ENCODE data around the gene NLN. TPM values are rescaled to one million over a fixed set of nuclear protein-coding genes. Genes with fewer than 3 reads are reported as not detected.

NLN gene
- total and polyA plus RNA-seq, 2 experiments from 2014 or later: 16.4 to 24.3 TPM

DNA sequence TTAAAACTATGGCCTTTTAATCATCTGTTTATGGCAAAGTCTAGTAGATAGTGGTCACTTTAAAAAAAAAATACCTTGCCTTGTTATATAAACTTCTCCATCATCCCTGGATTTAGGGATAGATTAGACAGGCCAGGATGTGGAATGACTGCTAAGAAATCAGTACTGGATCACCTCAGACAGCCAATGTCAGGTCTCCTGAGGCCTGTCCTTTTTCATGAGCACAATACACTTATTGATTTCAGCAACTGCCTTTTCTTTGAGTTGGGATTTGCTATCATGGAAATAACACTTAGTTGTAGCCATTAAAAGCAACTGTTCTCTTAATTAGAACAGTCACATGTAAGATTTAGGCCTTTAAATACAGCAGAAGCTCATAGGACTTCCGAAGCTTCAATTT lies 77.9 kb downstream of the NLN start:
- H3K4me1 ChIP-seq (ENCODE audit: insufficient read depth): no peaks in the 10 kb centered on the region
- H3K27me3 ChIP-seq: no peaks in the 10 kb centered on the region
- TF ChIP-seq, protein P1, sequence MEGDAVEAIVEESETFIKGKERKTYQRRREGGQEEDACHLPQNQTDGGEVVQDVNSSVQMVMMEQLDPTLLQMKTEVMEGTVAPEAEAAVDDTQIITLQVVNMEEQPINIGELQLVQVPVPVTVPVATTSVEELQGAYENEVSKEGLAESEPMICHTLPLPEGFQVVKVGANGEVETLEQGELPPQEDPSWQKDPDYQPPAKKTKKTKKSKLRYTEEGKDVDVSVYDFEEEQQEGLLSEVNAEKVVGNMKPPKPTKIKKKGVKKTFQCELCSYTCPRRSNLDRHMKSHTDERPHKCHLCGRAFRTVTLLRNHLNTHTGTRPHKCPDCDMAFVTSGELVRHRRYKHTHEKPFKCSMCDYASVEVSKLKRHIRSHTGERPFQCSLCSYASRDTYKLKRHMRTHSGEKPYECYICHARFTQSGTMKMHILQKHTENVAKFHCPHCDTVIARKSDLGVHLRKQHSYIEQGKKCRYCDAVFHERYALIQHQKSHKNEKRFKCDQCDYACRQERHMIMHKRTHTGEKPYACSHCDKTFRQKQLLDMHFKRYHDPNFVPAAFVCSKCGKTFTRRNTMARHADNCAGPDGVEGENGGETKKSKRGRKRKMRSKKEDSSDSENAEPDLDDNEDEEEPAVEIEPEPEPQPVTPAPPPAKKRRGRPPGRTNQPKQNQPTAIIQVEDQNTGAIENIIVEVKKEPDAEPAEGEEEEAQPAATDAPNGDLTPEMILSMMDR (IDR thresholded peaks at IDR 0.05; ENCODE audit: poor library complexity): no peak
- no peak for TF ChIP-seq EZH2 (IDR thresholded peaks at IDR 0.05; ENCODE audit: borderline replicate concordance)
- no peak for TF ChIP-seq EZH2phosphoT487 (IDR thresholded peaks at IDR 0.05; ENCODE audit: low read depth, severe bottlenecking, unreplicated experiment)
- no peak overlapping the region for H2AFZ ChIP-seq
- no peaks in the 10 kb centered on the region for H3K9me2 ChIP-seq (replicated peaks; ENCODE audit: insufficient read depth)
- H3K9me3 ChIP-seq (ENCODE audit: low read depth): no peaks in the 10 kb centered on the region
- no peak overlapping the region for H3K27ac ChIP-seq
- H4K20me1 ChIP-seq (ENCODE audit: insufficient read depth, poor library complexity, severe bottlenecking): no peaks in the 10 kb centered on the region
- no peak overlapping the region for H3K4me3 ChIP-seq
- H3K4me2 ChIP-seq: no peak overlapping the region
- WGBS (ENCODE audit: low lambda C conversion rate, missing lambda C conversion rate): 88% methylated on average over 1 of the region's 1 CpG
- no peaks in the 10 kb centered on the region for H3K79me2 ChIP-seq
- no peak for DNase-seq (ENCODE audit: low spot score)
- H3K36me3 ChIP-seq (replicated peaks; ENCODE audit: insufficient read depth, low read depth): no peaks in the 10 kb centered on the region

GRCh38 chr5:65800775-65801174 lies 78.8 kb downstream of the NLN start:
- H3K4me3 ChIP-seq: no peak overlapping the region
- DNase-seq (ENCODE audit: low spot score): no peak
- no peaks in the 10 kb centered on the region for H3K9me3 ChIP-seq (ENCODE audit: low read depth)

DNA sequence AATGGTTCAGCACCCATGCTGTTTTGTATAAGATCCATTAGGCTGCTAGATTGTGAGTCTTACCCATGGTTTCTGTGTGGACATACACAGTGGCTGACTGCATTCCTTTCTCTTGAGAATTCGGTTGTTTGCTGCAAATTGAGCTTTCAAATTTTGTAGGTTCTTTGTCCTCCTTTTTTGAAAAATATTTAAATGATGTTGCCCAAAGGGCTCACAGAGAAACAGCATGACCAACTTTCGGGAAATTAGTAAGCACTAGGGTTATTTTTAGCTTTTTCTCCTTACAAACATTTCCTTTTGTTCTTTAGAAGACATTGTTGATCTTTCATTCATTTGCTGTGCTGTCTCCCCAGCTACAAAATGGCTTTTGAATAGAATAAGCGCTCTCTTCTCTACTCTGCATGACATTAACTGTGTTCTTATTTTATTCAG lies 79.4 kb downstream of the NLN start:
- no peaks in the 10 kb centered on the region for H3K4me1 ChIP-seq (ENCODE audit: insufficient read depth)
- H3K79me2 ChIP-seq: no peaks in the 10 kb centered on the region
- H3K4me3 ChIP-seq: no peak overlapping the region
- TF ChIP-seq, protein P1 (IDR thresholded peaks at IDR 0.05; ENCODE audit: poor library complexity): no peak
- no peak for TF ChIP-seq EZH2phosphoT487 (IDR thresholded peaks at IDR 0.05; ENCODE audit: low read depth, severe bottlenecking, unreplicated experiment)
- no peak for TF ChIP-seq EZH2 (IDR thresholded peaks at IDR 0.05; ENCODE audit: borderline replicate concordance)
- H4K20me1 ChIP-seq (ENCODE audit: insufficient read depth, poor library complexity, severe bottlenecking): no peaks in the 10 kb centered on the region
- no peaks in the 10 kb centered on the region for H3K9me3 ChIP-seq (ENCODE audit: low read depth)
- WGBS (ENCODE audit: low lambda C conversion rate, missing lambda C conversion rate): 91% methylated on average over 3 of the region's 3 CpGs
- H2AFZ ChIP-seq: no peak overlapping the region
- H3K9me2 ChIP-seq (replicated peaks; ENCODE audit: insufficient read depth): no peaks in the 10 kb centered on the region
- DNase-seq (ENCODE audit: low spot score): no peak
- no peak overlapping the region for H3K27ac ChIP-seq
- H3K27me3 ChIP-seq: no peaks in the 10 kb centered on the region
- H3K36me3 ChIP-seq (replicated peaks; ENCODE audit: insufficient read depth, low read depth): no peaks in the 10 kb centered on the region
- no peak overlapping the region for H3K4me2 ChIP-seq

More at GRCh38 chr5:65800775-65801174, 78.8 kb downstream of the NLN start:
- Histone ChIP-seq H3K27me3 (no peaks in the 10 kb centered on the region), H3K27ac (no peak overlapping the region), H3K36me3 (replicated peaks; ENCODE audit: insufficient read depth, low read depth) (no peaks in the 10 kb centered on the region), H3K79me2 (no peaks in the 10 kb centered on the region), H3K4me2 (no peak overlapping the region), H4K20me1 (ENCODE audit: insufficient read depth, poor library complexity, severe bottlenecking) (no peaks in the 10 kb centered on the region), H3K9me2 (replicated peaks; ENCODE audit: insufficient read depth) (no peaks in the 10 kb centered on the region), H2AFZ (no peak overlapping the region), H3K4me1 (ENCODE audit: insufficient read depth) (no peaks in the 10 kb centered on the region)
- no peak for TF ChIP-seq EZH2phosphoT487 (IDR thresholded peaks at IDR 0.05; ENCODE audit: low read depth, severe bottlenecking, unreplicated experiment)
- TF ChIP-seq EZH2 (IDR thresholded peaks at IDR 0.05; ENCODE audit: borderline replicate concordance): no peak
- TF ChIP-seq, protein P1 (IDR thresholded peaks at IDR 0.05; ENCODE audit: poor library complexity): no peak
- 94% methylated on average over 3 of the region's 3 CpGs for whole genome bisulfite sequencing (ENCODE audit: low lambda C conversion rate, missing lambda C conversion rate)

DNA sequence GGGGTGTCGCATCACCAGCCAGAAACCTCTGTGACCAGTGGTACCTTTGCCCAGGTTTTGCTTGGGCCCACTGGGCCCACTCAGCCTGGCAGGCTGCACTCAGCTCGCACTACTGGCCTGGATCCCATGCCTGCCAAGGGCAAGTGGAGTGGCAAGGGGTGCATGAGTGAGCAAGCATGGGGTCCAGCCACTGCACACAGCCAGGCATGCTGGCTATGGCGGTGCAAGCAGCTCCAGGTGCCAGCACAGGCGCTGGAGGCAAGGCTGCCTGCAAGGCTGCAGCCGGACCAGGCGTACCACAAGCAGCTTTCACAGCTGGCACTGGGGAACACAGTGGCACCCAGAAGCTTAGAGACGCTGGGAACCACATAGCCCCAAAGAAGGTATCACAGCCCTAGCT lies 80.1 kb downstream of the NLN start:
- TF ChIP-seq, protein P1 (IDR thresholded peaks at IDR 0.05; ENCODE audit: poor library complexity): no peak
- TF ChIP-seq EZH2phosphoT487 (IDR thresholded peaks at IDR 0.05; ENCODE audit: low read depth, severe bottlenecking, unreplicated experiment): no peak
- no peak for TF ChIP-seq EZH2 (IDR thresholded peaks at IDR 0.05; ENCODE audit: borderline replicate concordance)
- no peak for DNase-seq (ENCODE audit: low spot score)
- no peak overlapping the region for H3K27ac ChIP-seq
- H3K36me3 ChIP-seq (replicated peaks; ENCODE audit: insufficient read depth, low read depth): no peaks in the 10 kb centered on the region
- no peaks in the 10 kb centered on the region for H4K20me1 ChIP-seq (ENCODE audit: insufficient read depth, poor library complexity, severe bottlenecking)
- H3K79me2 ChIP-seq: no peaks in the 10 kb centered on the region
- H2AFZ ChIP-seq: no peak overlapping the region
- no peaks in the 10 kb centered on the region for H3K4me1 ChIP-seq (ENCODE audit: insufficient read depth)
- H3K9me2 ChIP-seq (replicated peaks; ENCODE audit: insufficient read depth): no peaks in the 10 kb centered on the region
- no peak overlapping the region for H3K4me2 ChIP-seq
- no peaks in the 10 kb centered on the region for H3K27me3 ChIP-seq
- H3K9me3 ChIP-seq (ENCODE audit: low read depth): no peaks in the 10 kb centered on the region
- no peak overlapping the region for H3K4me3 ChIP-seq
- WGBS (ENCODE audit: low lambda C conversion rate, missing lambda C conversion rate): 100% methylated on average over 7 of the region's 7 CpGs

All from hepatocyte (in vitro differentiated cells).